Caco-2 (cell line): Measurements from ENCODE around the gene CACNA2D1. TPM values are rescaled to one million over a fixed set of nuclear protein-coding genes. Genes with fewer than 3 reads are reported as not detected.

Experiments used
- BruUV-seq: library from RNA; stranded (reverse); fragments of 400-500 nt; replicated peaks from 2 replicates; lab custom pipeline; 2021; lab: Mats Ljungman, UMichigan
- CTCF ChIA-PET: fragments of 300-600 bp; sonication (Branson Sonifier 250); formaldehyde crosslinking; loops from one replicate; lab custom pipeline; 2022; ENCODE audit warnings: antibody characterized with exemption; lab: Charles Lee
- POLR2A ChIA-PET: fragments of 300-600 bp; sonication (Branson Sonifier 250); formaldehyde crosslinking; loops from one replicate; lab custom pipeline; 2022; ENCODE audit warnings: antibody characterized with exemption; lab: Charles Lee
- DNase-seq, 2 experiments: peaks; one replicate each; pipeline versions ENCODE4 v3.0.0 to v3.0.0-alpha.2; 2020 to 2022
- H3K27me3 ChIP-seq: replicated peaks from 2 replicates; pipeline ENCODE4 v1.6.0; 2011; ENCODE audit warnings: low read length; ENCODE audit not compliant: control insufficient read depth, insufficient read depth
- H3K36me3 ChIP-seq: 2 replicates; pipeline ENCODE4 v1.5.1; 2011; ENCODE audit warnings: low read length; ENCODE audit not compliant: control insufficient read depth, insufficient read depth
- H3K4me1 ChIP-seq: fragments of 250-450 bp; sonication (Bioruptor Pico); 2 replicates; pipeline ENCODE4 v1.5.1; 2020; ENCODE audit warnings: mild to moderate bottlenecking
- H3K4me3 ChIP-seq: 2 replicates; pipeline ENCODE4 v1.5.1; 2011; ENCODE audit warnings: low read depth, mild to moderate bottlenecking, control low read depth, low read length
- H3K9me3 ChIP-seq: fragments of 250-450 bp; sonication (Bioruptor Pico); 2 replicates; pipeline ENCODE4 v1.5.1; 2020; ENCODE audit warnings: mild to moderate bottlenecking, moderate library complexity
- H3K27ac Mint-ChIP-seq: one replicate; pipeline ENCODE4 v1.8.0; 2022; ENCODE audit warnings: mixed read lengths; ENCODE audit not compliant: unreplicated experiment
- H3K27me3 Mint-ChIP-seq: one replicate; pipeline ENCODE4 v1.8.0; 2022; ENCODE audit warnings: mixed read lengths; ENCODE audit not compliant: insufficient read depth, unreplicated experiment
- H3K36me3 Mint-ChIP-seq: one replicate; pipeline ENCODE4 v1.8.0; 2022; ENCODE audit warnings: mild to moderate bottlenecking, mixed read lengths; ENCODE audit not compliant: insufficient read depth, unreplicated experiment
- H3K4me1 Mint-ChIP-seq: one replicate; pipeline ENCODE4 v1.8.0; 2022; ENCODE audit warnings: low read depth, mixed read lengths; ENCODE audit not compliant: unreplicated experiment
- H3K4me3 Mint-ChIP-seq: one replicate; pipeline ENCODE4 v1.8.0; 2022; ENCODE audit warnings: mild to moderate bottlenecking, moderate library complexity, mixed read lengths; ENCODE audit not compliant: unreplicated experiment
- H3K9me3 Mint-ChIP-seq: one replicate; pipeline ENCODE4 v1.8.0; 2022; ENCODE audit warnings: mixed read lengths; ENCODE audit not compliant: unreplicated experiment
- CTCF ChIP-seq, 2 experiments: fragments of 200-600 bp in 1 of 2; IDR thresholded peaks; 1 replicate in 1 of 2; 2 replicates in 1 of 2; pipeline versions ENCODE4 v1.5.1 to v1.8.0; 2011 to 2022; ENCODE audit warnings: antibody characterized with exemption in 1 of 2, control low read depth in 1 of 2, inconsistent platforms in 1 of 2, low read depth in 1 of 2, low read length in 1 of 2, mild to moderate bottlenecking in 1 of 2, moderate library complexity in 1 of 2; ENCODE audit not compliant: insufficient read depth in 1 of 2, severe bottlenecking in 1 of 2, unreplicated experiment in 1 of 2
- intact Hi-C: fragments of 100-400 bp; cut with micrococcal nuclease; formaldehyde crosslinking; loops from one replicate; pipeline ENCODE4 v1.10.0; 2022; ENCODE audit not compliant: unreplicated experiment
- total RNA-seq: library from RNA; stranded (reverse); gene quantifications from 2 replicates; pipeline ENCODE4 v1.2.3, GENCODE V29; 2022

Gene CACNA2D1
- total RNA-seq, 1 experiment from 2014 or later, result not detected

GRCh38 chr7:82327898-82328297, 115.7 kb downstream of the CACNA2D1 start:
- ChIA-PET CTCF (no interaction called here), POLR2A (no interaction called here)
- Histone ChIP-seq H3K36me3 (no peaks in the 10 kb centered on the region), H3K4me3 (no peak overlapping the region), H3K9me3 (no peaks in the 10 kb centered on the region), H3K27me3 (no peaks in the 10 kb centered on the region), H3K4me1 (no peaks in the 10 kb centered on the region)
- Mint-ChIP-seq H3K36me3 (no peaks in the 10 kb centered on the region), H3K27me3 (peaks cover 8% of the 10 kb centered on the region), H3K27ac (no peak overlapping the region), H3K9me3 (no peaks in the 10 kb centered on the region), H3K4me3 (no peak overlapping the region), H3K4me1 (no peaks in the 10 kb centered on the region)
- intact Hi-C loops, result no loop called here
- BruUV-seq, result no TSS peak
- DNase-seq, result no peak
- TF ChIP-seq CTCF (IDR thresholded peaks at IDR 0.05; ENCODE audit: insufficient read depth in 1 of 2, low read depth in 1 of 2, low read length in 1 of 2, severe bottlenecking in 1 of 2, unreplicated experiment in 1 of 2), result no peak

- ChIA-PET CTCF (no interaction called here), POLR2A (no interaction called here)
- no TSS peak for BruUV-seq
- H3K27me3 Mint-ChIP-seq, result peaks cover 8% of the 10 kb centered on the region
- DNase-seq, result no peak
- Histone ChIP-seq H3K27me3 (no peaks in the 10 kb centered on the region), H3K36me3 (no peaks in the 10 kb centered on the region), H3K4me3 (no peak overlapping the region), H3K9me3 (no peaks in the 10 kb centered on the region), H3K4me1 (no peaks in the 10 kb centered on the region)
- no peak for TF ChIP-seq CTCF (IDR thresholded peaks at IDR 0.05; ENCODE audit: insufficient read depth in 1 of 2, low read depth in 1 of 2, low read length in 1 of 2, severe bottlenecking in 1 of 2, unreplicated experiment in 1 of 2)
- H3K9me3 Mint-ChIP-seq, result no peaks in the 10 kb centered on the region
- H3K27ac Mint-ChIP-seq, result no peak overlapping the region
- H3K4me3 Mint-ChIP-seq, result no peak overlapping the region
- H3K36me3 Mint-ChIP-seq, result no peaks in the 10 kb centered on the region
- no peaks in the 10 kb centered on the region for H3K4me1 Mint-ChIP-seq
- intact Hi-C loops, result no loop called here
Observed at GRCh38 chr7:82325416-82325815, 118.2 kb downstream of the CACNA2D1 start.

GRCh38 chr7:82323806-82324205, 119.8 kb downstream of the CACNA2D1 start:
- no TSS peak for BruUV-seq
- no peaks in the 10 kb centered on the region for H3K9me3 ChIP-seq
- ChIA-PET POLR2A (no interaction called here), CTCF (no interaction called here)
- no peak for TF ChIP-seq CTCF (IDR thresholded peaks at IDR 0.05; ENCODE audit: insufficient read depth in 1 of 2, low read depth in 1 of 2, low read length in 1 of 2, severe bottlenecking in 1 of 2, unreplicated experiment in 1 of 2)
- no peaks in the 10 kb centered on the region for H3K27me3 ChIP-seq
- no peaks in the 10 kb centered on the region for H3K36me3 ChIP-seq
- Mint-ChIP-seq H3K4me3 (no peak overlapping the region), H3K9me3 (no peaks in the 10 kb centered on the region), H3K27ac (no peak overlapping the region), H3K4me1 (no peaks in the 10 kb centered on the region), H3K27me3 (peaks cover 8% of the 10 kb centered on the region), H3K36me3 (no peaks in the 10 kb centered on the region)
- H3K4me1 ChIP-seq, result no peaks in the 10 kb centered on the region
- intact Hi-C loops, result no loop called here
- no peak for DNase-seq
- no peak overlapping the region for H3K4me3 ChIP-seq
